Measurements from ENCODE around the gene VRK2. TPM values are rescaled to one million over a fixed set of nuclear protein-coding genes. Genes with fewer than 3 reads are reported as not detected.

Gene VRK2
- polyA plus RNA-seq, 3 donors: 13.5 to 31.6 (median 21.4) TPM

GRCh38 chr2:58047961-58048360 is 1.4 kb downstream of the VRK2 start:
- H3K4me1 ChIP-seq (ENCODE audit: control insufficient read depth in 1 of 2, insufficient read depth in 2 of 2, low read length in 2 of 2): peaks cover 16 to 26% of the 10 kb centered on the region in 2 donors
- no peaks in the 10 kb centered on the region for H4K20me1 ChIP-seq (ENCODE audit: insufficient read depth, low read length)
- no peak for DNase-seq
- peak overlapping the region; percentile 77 for H3K4me2 ChIP-seq (replicated peaks; ENCODE audit: extremely low read depth, low read length, poor library complexity, severe bottlenecking)
- 100% methylated on average over 1 of the region's 3 CpGs for WGBS (ENCODE audit: insufficient coverage)
- peak overlapping the region in 1 of 7 donors; percentile 2 for H3K27ac Mint-ChIP-seq
- no peaks in the 10 kb centered on the region for H3K9me3 Mint-ChIP-seq
- H3K27ac ChIP-seq (ENCODE audit: low read depth in 1 of 2, low read length in 2 of 2): no peak overlapping the region
- intact Hi-C loops (cut with micrococcal nuclease): loop anchor here in 1 of 2 donors (5.0 kb wide), 1 partner anchor 59 kb away; no protein-coding TSS in a partner anchor
- H3K27me3 ChIP-seq (ENCODE audit: control insufficient read depth in 2 of 2, insufficient read depth in 2 of 2, low read length in 2 of 2): no peaks in the 10 kb centered on the region
- peak overlapping the region in 1 of 3 experiments; percentile 81 for H3K4me3 ChIP-seq (replicated peaks in 1 of 3; ENCODE audit: low read depth in 2 of 3, low read length in 3 of 3)
- TF ChIP-seq, protein P1, sequence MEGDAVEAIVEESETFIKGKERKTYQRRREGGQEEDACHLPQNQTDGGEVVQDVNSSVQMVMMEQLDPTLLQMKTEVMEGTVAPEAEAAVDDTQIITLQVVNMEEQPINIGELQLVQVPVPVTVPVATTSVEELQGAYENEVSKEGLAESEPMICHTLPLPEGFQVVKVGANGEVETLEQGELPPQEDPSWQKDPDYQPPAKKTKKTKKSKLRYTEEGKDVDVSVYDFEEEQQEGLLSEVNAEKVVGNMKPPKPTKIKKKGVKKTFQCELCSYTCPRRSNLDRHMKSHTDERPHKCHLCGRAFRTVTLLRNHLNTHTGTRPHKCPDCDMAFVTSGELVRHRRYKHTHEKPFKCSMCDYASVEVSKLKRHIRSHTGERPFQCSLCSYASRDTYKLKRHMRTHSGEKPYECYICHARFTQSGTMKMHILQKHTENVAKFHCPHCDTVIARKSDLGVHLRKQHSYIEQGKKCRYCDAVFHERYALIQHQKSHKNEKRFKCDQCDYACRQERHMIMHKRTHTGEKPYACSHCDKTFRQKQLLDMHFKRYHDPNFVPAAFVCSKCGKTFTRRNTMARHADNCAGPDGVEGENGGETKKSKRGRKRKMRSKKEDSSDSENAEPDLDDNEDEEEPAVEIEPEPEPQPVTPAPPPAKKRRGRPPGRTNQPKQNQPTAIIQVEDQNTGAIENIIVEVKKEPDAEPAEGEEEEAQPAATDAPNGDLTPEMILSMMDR (IDR thresholded peaks at IDR 0.05): no peak
- no peak overlapping the region for H3K4me3 Mint-ChIP-seq
- peaks cover 17 to 29% of the 10 kb centered on the region in 2 donors for H3K36me3 Mint-ChIP-seq
- H3K9me3 ChIP-seq (replicated peaks in 1 of 2; ENCODE audit: control insufficient read depth in 1 of 2, insufficient read depth in 1 of 2, low read length in 2 of 2): no peaks in the 10 kb centered on the region
- no peaks in the 10 kb centered on the region for H3K27me3 Mint-ChIP-seq (ENCODE audit: low read depth in 3 of 3)
- H3K79me2 ChIP-seq (ENCODE audit: insufficient read depth, low read length): peaks cover 44% of the 10 kb centered on the region
- no peak overlapping the region for H3K9ac ChIP-seq (ENCODE audit: insufficient read depth, low read length, poor library complexity, severe bottlenecking)
- no peak overlapping the region for H2AFZ ChIP-seq (ENCODE audit: insufficient read depth, low read depth, low read length, poor library complexity, severe bottlenecking)
- peaks cover 7 to 21% of the 10 kb centered on the region in 2 donors for H3K36me3 ChIP-seq (replicated peaks in 1 of 2; ENCODE audit: control insufficient read depth in 1 of 2, insufficient read depth in 2 of 2, low read length in 2 of 2)
- H3K4me1 Mint-ChIP-seq: peaks cover 30% of the 10 kb centered on the region

DNA sequence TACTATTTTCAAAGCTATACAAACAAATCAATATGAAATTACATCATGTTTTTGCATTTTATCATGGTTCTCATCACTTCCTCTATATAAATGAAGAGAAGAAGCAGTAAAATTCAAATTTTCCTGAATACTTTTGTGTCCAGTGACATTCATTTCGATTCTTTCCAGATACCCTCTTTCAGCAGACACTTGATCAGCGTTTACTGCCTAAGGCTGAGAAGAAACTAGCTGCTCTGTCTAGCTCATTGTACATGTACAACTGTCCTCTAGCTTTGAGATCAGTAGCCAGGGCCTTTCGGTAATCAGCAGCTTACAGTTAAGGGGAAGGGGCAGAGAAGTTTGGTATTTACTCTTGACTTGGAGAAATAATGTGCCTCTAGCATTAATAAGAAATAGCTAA is 4.8 kb downstream of the VRK2 start:
- H3K9me3 ChIP-seq (replicated peaks in 1 of 2; ENCODE audit: control insufficient read depth in 1 of 2, insufficient read depth in 1 of 2, low read length in 2 of 2): no peaks in the 10 kb centered on the region
- peaks cover 28% of the 10 kb centered on the region for H3K4me1 Mint-ChIP-seq
- intact Hi-C loops (cut with micrococcal nuclease): loop anchor here in 1 of 2 donors (5.0 kb wide), 1 partner anchor 46 kb away; no protein-coding TSS in a partner anchor
- 100% methylated on average over 1 of the region's 3 CpGs for WGBS (ENCODE audit: insufficient coverage)
- no peak overlapping the region for H3K9ac ChIP-seq (ENCODE audit: insufficient read depth, low read length, poor library complexity, severe bottlenecking)
- no peak overlapping the region for H3K4me3 Mint-ChIP-seq
- H3K27ac Mint-ChIP-seq: peak overlapping the region in 1 of 7 donors; percentile 22
- H3K79me2 ChIP-seq (ENCODE audit: insufficient read depth, low read length): peaks cover 37% of the 10 kb centered on the region
- peaks cover 9 to 38% of the 10 kb centered on the region in 2 donors for H3K36me3 ChIP-seq (replicated peaks in 1 of 2; ENCODE audit: control insufficient read depth in 1 of 2, insufficient read depth in 2 of 2, low read length in 2 of 2)
- TF ChIP-seq, protein P1 (IDR thresholded peaks at IDR 0.05): no peak
- H3K9me3 Mint-ChIP-seq: no peaks in the 10 kb centered on the region
- no peaks in the 10 kb centered on the region for H3K27me3 Mint-ChIP-seq (ENCODE audit: low read depth in 3 of 3)
- H3K36me3 Mint-ChIP-seq: peaks cover 27 to 32% of the 10 kb centered on the region in 2 donors
- H3K4me1 ChIP-seq (ENCODE audit: control insufficient read depth in 1 of 2, insufficient read depth in 2 of 2, low read length in 2 of 2): peaks cover 9 to 24% of the 10 kb centered on the region in 2 donors
- no peak overlapping the region for H3K27ac ChIP-seq (ENCODE audit: low read depth in 1 of 2, low read length in 2 of 2)
- no peaks in the 10 kb centered on the region for H3K27me3 ChIP-seq (ENCODE audit: control insufficient read depth in 2 of 2, insufficient read depth in 2 of 2, low read length in 2 of 2)
- no peak overlapping the region for H3K4me3 ChIP-seq (replicated peaks in 1 of 3; ENCODE audit: low read depth in 2 of 3, low read length in 3 of 3)
- DNase-seq: no peak
- no peak overlapping the region for H2AFZ ChIP-seq (ENCODE audit: insufficient read depth, low read depth, low read length, poor library complexity, severe bottlenecking)
- H4K20me1 ChIP-seq (ENCODE audit: insufficient read depth, low read length): peaks cover 10% of the 10 kb centered on the region
- no peak overlapping the region for H3K4me2 ChIP-seq (replicated peaks; ENCODE audit: extremely low read depth, low read length, poor library complexity, severe bottlenecking)

All from CD14-positive monocyte (primary cell).